B cell (primary cell): ENCODE measurements around the gene MOB3B. TPM values are rescaled to one million over a fixed set of nuclear protein-coding genes. Genes with fewer than 3 reads are reported as not detected.

Experiments
- ATAC-seq: fragments of 200-7000 bp; cut with Tn5 transposase; one replicate; pipeline ENCODE4 v1.10.0; 2021; ENCODE audit warnings: low read depth, mild to moderate bottlenecking, moderate number of reproducible peaks, moderate library complexity
- CTCF ChIA-PET: fragments of 350-600 bp; sonication (Branson Sonifier 250); formaldehyde crosslinking; loops from one replicate; lab custom pipeline; 2021; ENCODE audit warnings: antibody characterized with exemption, inconsistent platforms; lab: Charles Lee
- POLR2A ChIA-PET: fragments of 350-600 bp; sonication (Branson Sonifier 250); formaldehyde crosslinking; loops from one replicate; lab custom pipeline; 2021; ENCODE audit warnings: antibody characterized with exemption; lab: Charles Lee
- DNase-seq: peaks from one replicate; pipeline ENCODE4 v3.0.0; 2013
- H2AFZ ChIP-seq: 2 replicates; pipeline ENCODE4 v1.6.1; 2012; ENCODE audit warnings: mild to moderate bottlenecking, low read depth, low read length; ENCODE audit not compliant: insufficient read depth, poor library complexity, severe bottlenecking
- H3K27ac ChIP-seq, 2 donors: 1 replicate in 1 of 2; 2 replicates in 1 of 2; pipeline ENCODE4 v1.5.1; 2012 to 2013; ENCODE audit warnings: low read length in 2 of 2, mild to moderate bottlenecking in 2 of 2, moderate library complexity in 1 of 2
- H3K27me3 ChIP-seq, 4 experiments: fragments of 200-600 bp in 1 of 4; sonication (generic) in 1 of 4; replicated peaks in 1 of 4; 1 replicate in 2 of 4; 2 replicates in 2 of 4; pipeline versions ENCODE4 v1.6.1 to v1.7.0; 2013 to 2016; ENCODE audit warnings: low read length in 3 of 4, mild to moderate bottlenecking in 2 of 4, mixed read lengths in 1 of 4, moderate library complexity in 1 of 4; ENCODE audit not compliant: insufficient read depth in 4 of 4, control insufficient read depth in 3 of 4; ENCODE audit errors: control extremely low read depth in 1 of 4
- H3K36me3 ChIP-seq, 2 experiments: replicated peaks in 1 of 2; 1 replicate in 1 of 2; 2 replicates in 1 of 2; pipeline versions ENCODE4 v1.6.1 to v1.7.1; 2013; ENCODE audit warnings: low read length in 1 of 2; ENCODE audit not compliant: insufficient read depth in 2 of 2, control insufficient read depth in 1 of 2; ENCODE audit errors: control extremely low read depth in 1 of 2, extremely low read depth in 1 of 2
- H3K4me1 ChIP-seq, 2 donors: fragments of 200-600 bp in 1 of 2; sonication (generic) in 1 of 2; 1 replicate in 1 of 2; 2 replicates in 1 of 2; pipeline versions ENCODE4 v1.5.1 to v1.6.1; 2013 to 2017; ENCODE audit warnings: low read length in 2 of 2; ENCODE audit not compliant: control insufficient read depth in 2 of 2, insufficient read depth in 2 of 2
- H3K4me2 ChIP-seq: replicated peaks from 2 replicates; pipeline ENCODE3; 2012; ENCODE audit warnings: mild to moderate bottlenecking, low read depth, low read length; ENCODE audit not compliant: poor library complexity, severe bottlenecking
- H3K4me3 ChIP-seq, 5 experiments: fragments of 200-600 bp in 1 of 5; sonication (generic) in 1 of 5; 1 replicate in 3 of 5; 2 replicates in 2 of 5; pipeline versions ENCODE4 v1.5.1 to v1.7.0; 2011 to 2016; ENCODE audit warnings: low read length in 4 of 5, mild to moderate bottlenecking in 4 of 5, low read depth in 2 of 5, control low read depth in 1 of 5, moderate library complexity in 1 of 5; ENCODE audit not compliant: insufficient read depth in 1 of 5; ENCODE audit errors: control extremely low read depth in 1 of 5, extremely low read depth in 1 of 5
- H3K79me2 ChIP-seq: fragments of 200-600 bp; sonication (generic); one replicate; pipeline ENCODE4 v1.6.0; 2016; ENCODE audit warnings: low read length; ENCODE audit not compliant: control insufficient read depth, insufficient read depth
- H3K9ac ChIP-seq: fragments of 200-600 bp; sonication (generic); 2 replicates; pipeline ENCODE4 v1.6.1; 2017; ENCODE audit warnings: mild to moderate bottlenecking, low read length, moderate library complexity
- H3K9me3 ChIP-seq, 3 donors: one replicate each; pipeline versions ENCODE4 v1.6.1 to v1.7.1; 2013; ENCODE audit warnings: low read length in 2 of 3; ENCODE audit not compliant: control insufficient read depth in 2 of 3, insufficient read depth in 1 of 3; ENCODE audit errors: control extremely low read depth in 1 of 3
- H4K20me1 ChIP-seq: 2 replicates; pipeline ENCODE4 v1.6.0; 2012; ENCODE audit warnings: mild to moderate bottlenecking, low read length; ENCODE audit not compliant: insufficient read depth, control insufficient read depth, poor library complexity, severe bottlenecking
- H3K27ac Mint-ChIP-seq: one replicate; pipeline ENCODE4 v1.8.0; 2021; ENCODE audit warnings: mixed read lengths
- H3K27me3 Mint-ChIP-seq: one replicate; pipeline ENCODE4 v1.8.0; 2021; ENCODE audit warnings: mixed read lengths
- H3K4me1 Mint-ChIP-seq: one replicate; pipeline ENCODE4 v1.8.0; 2021; ENCODE audit warnings: mixed read lengths
- H3K4me3 Mint-ChIP-seq: one replicate; pipeline ENCODE4 v1.8.0; 2021; ENCODE audit warnings: mixed read lengths
- H3K9me3 Mint-ChIP-seq: one replicate; pipeline ENCODE4 v1.8.0; 2022; ENCODE audit warnings: mixed read lengths; ENCODE audit not compliant: insufficient read depth
- CTCF ChIP-seq: fragments of 200-600 bp; IDR thresholded peaks from one replicate; pipeline ENCODE4 v1.8.0; 2022; ENCODE audit warnings: antibody characterized with exemption, mild to moderate bottlenecking
- EZH2 ChIP-seq: IDR thresholded peaks from 2 replicates; pipeline ENCODE4 v1.6.1; 2012; ENCODE audit warnings: borderline replicate concordance, low read depth, mild to moderate bottlenecking, moderate library complexity, low read length; ENCODE audit not compliant: insufficient read depth, poor library complexity, severe bottlenecking
- WGBS: methylation state at CpG from one replicate; pipeline ENCODE4 v1.1.5; 2013; ENCODE audit warnings: missing lambda C conversion rate; ENCODE audit not compliant: insufficient coverage; 5-methylcytosine and 5-hydroxymethylcytosine counted together
- intact Hi-C: fragments of 100-400 bp; cut with micrococcal nuclease; formaldehyde crosslinking; loops from one replicate; pipeline ENCODE4 v1.10.0; 2022
- polyA plus RNA-seq: library from polyadenylated mRNA; depleted of rRNA; stranded (reverse); fragments of >200 nt; gene quantifications from 2 replicates; pipeline ENCODE4 v1.2.3, GENCODE V29; 2012
- total RNA-seq, 2 donors: library from RNA; stranded (reverse); fragments of 120-200 nt in 1 of 2; gene quantifications; 1 replicate in 1 of 2; 2 replicates in 1 of 2; pipeline versions ENCODE4 v1.2.3 to v1.2.4, GENCODE V29; 2013 to 2022

The MOB3B gene
- total and polyA plus RNA-seq, 2 donors (not counting 1 experiment from before 2014, with no cell fraction given) = 7.3 to 7.9 TPM

DNA sequence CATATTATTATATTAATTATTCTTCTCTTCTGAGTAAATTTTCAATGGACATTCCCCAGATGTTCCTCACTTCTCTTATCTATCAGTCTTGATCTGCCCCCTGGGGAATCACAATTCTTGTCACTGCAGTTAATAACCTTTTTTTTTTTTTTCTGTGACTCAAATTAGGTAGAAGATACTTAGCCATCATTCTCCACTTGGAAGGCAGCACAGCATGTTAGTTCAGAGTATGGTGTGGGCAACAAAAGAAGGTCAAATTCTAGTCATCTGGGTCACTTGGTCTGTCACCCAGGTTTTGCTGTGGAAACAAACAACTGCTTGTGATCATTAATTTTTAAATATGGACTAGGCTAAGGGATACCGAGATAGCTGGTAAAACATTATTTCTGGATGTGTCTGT lies 8.1 kb upstream of the MOB3B start:
- Histone ChIP-seq H3K79me2 (no peaks in the 10 kb centered on the region), H3K4me3 (no peak overlapping the region), H3K4me1 (peaks cover 9 to 10% of the 10 kb centered on the region in 2 donors), H3K27me3 (no peaks in the 10 kb centered on the region), H3K9ac (no peak overlapping the region), H3K9me3 (no peaks in the 10 kb centered on the region), H3K27ac (no peak overlapping the region), H4K20me1 (no peaks in the 10 kb centered on the region), H3K4me2 (no peak overlapping the region), H2AFZ (no peak overlapping the region), H3K36me3 (no peaks in the 10 kb centered on the region)
- no CpG with 5 or more reads among the region's 1 CpG for WGBS
- no peak overlapping the region for H3K4me3 Mint-ChIP-seq
- ChIA-PET POLR2A (no interaction called here), CTCF (interaction anchor here (0.7 to 17.3 kb wide), 4 partner anchors 7 to 214 kb away, joined by 3 to 395 read pairs (median 4); no protein-coding TSS in a partner anchor)
- TF ChIP-seq EZH2 (no peak), CTCF (no peak)
- H3K9me3 Mint-ChIP-seq = no peaks in the 10 kb centered on the region
- DNase-seq (no peak), ATAC-seq (no peak)
- peaks cover 15% of the 10 kb centered on the region for H3K4me1 Mint-ChIP-seq
- no peaks in the 10 kb centered on the region for H3K27me3 Mint-ChIP-seq
- H3K27ac Mint-ChIP-seq = no peak overlapping the region
- intact Hi-C loops = no loop called here

DNA sequence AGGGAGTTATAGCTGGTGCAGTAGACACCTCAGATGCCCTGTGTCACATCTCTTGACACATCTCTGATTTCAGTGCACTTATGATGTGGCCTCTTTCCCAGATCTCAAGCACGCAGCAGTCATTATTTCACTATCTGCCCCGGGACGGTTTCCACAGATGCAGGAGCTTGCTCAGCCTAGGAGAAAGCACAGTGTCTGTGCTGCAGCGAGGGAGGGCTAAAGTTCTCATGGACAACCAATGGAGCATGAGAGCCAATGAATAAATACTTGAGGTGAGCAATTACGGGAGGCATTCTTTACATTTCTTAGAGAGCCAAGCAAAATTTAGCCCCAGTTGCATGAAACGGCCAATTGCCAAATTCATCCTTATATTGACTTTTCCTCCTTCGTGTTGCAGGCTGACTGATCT lies 7.4 kb upstream of the MOB3B start:
- Histone ChIP-seq H3K4me2 (no peak overlapping the region), H3K36me3 (no peaks in the 10 kb centered on the region), H3K9me3 (no peaks in the 10 kb centered on the region), H3K4me1 (peaks cover 9 to 10% of the 10 kb centered on the region in 2 donors), H3K27ac (no peak overlapping the region), H3K9ac (no peak overlapping the region), H3K27me3 (no peaks in the 10 kb centered on the region), H2AFZ (no peak overlapping the region), H3K4me3 (no peak overlapping the region), H3K79me2 (no peaks in the 10 kb centered on the region), H4K20me1 (no peaks in the 10 kb centered on the region)
- no peak for ATAC-seq
- WGBS = 97% methylated on average over 6 of the region's 7 CpGs
- peaks cover 15% of the 10 kb centered on the region for H3K4me1 Mint-ChIP-seq
- no peaks in the 10 kb centered on the region for H3K9me3 Mint-ChIP-seq
- H3K27ac Mint-ChIP-seq = no peak overlapping the region
- TF ChIP-seq CTCF (no peak), EZH2 (no peak)
- intact Hi-C loops = no loop called here
- ChIA-PET POLR2A (no interaction called here), CTCF (interaction anchor here (0.7 to 17.3 kb wide), 3 partner anchors 77 to 213 kb away, joined by 3 to 395 read pairs (median 6); no protein-coding TSS in a partner anchor)
- no peak for DNase-seq
- no peaks in the 10 kb centered on the region for H3K27me3 Mint-ChIP-seq
- no peak overlapping the region for H3K4me3 Mint-ChIP-seq
